ENCODE data around the gene GKN2.

GKN2 gene

DNA sequence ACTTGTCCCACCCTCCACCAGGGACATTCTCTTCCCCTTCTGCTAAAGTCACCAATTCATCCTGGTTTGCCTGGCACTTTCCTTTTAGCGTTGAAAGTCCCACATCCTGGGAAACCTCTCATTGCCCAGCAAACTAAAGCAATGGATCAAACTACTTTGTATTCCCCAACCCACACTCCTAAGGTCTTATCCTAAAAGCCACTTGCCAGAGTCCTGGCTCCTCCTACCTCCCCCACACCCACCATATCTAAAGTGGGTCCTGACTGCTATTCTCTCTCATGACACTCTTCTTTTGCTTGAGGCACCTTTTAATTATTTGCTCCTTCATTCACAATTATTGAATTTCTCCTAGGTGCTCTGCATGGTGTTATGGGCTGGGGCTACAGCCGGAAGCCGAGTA is 40.6 kb downstream of the GKN2 start:
- H3K9me3 ChIP-seq (ENCODE audit: control insufficient read depth in 5 of 5, low read length in 5 of 5): no peaks in the 10 kb centered on the region
- no peak overlapping the region for H3K9ac ChIP-seq (ENCODE audit: low read length in 5 of 5)
- no peak overlapping the region for H3K27ac ChIP-seq (ENCODE audit: low read depth, low read length)
- no peak overlapping the region for H3K4me3 ChIP-seq (ENCODE audit: low read depth in 1 of 5, low read length in 5 of 5)
- no peaks in the 10 kb centered on the region for H3K36me3 ChIP-seq (ENCODE audit: control insufficient read depth in 5 of 5, insufficient read depth in 5 of 5, low read length in 5 of 5)
- peaks cover 2 to 12% (median 11%) of the 10 kb centered on the region in 5 donors for H3K4me1 ChIP-seq (ENCODE audit: control insufficient read depth in 5 of 5, insufficient read depth in 5 of 5, low read length in 5 of 5)
- no peaks in the 10 kb centered on the region for H3K27me3 ChIP-seq (ENCODE audit: control insufficient read depth in 5 of 5, insufficient read depth in 4 of 5, low read length in 5 of 5)

DNA sequence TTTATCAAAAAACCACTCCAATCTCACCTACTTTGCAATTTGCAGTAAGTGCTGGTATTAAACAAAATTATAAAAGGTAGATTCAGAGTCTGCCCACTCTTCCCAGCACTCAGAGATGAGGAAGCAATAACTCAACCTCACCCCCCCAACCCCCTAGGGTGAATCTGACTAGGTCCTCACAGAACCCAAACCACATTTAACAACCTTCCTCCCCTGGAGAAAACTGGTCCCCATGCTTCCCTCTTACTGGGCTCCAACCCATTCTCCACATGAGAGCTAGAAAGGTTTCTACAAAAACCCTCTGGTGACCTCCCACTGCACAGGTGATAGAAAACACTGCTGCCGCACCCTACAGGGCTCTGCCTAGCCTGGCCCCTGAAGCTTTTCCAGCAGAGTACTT is 41.0 kb downstream of the GKN2 start:
- Histone ChIP-seq H3K36me3 (ENCODE audit: control insufficient read depth in 5 of 5, insufficient read depth in 5 of 5, low read length in 5 of 5) (no peaks in the 10 kb centered on the region), H3K27ac (ENCODE audit: low read depth, low read length) (no peak overlapping the region), H3K9me3 (ENCODE audit: control insufficient read depth in 5 of 5, low read length in 5 of 5) (no peaks in the 10 kb centered on the region), H3K4me1 (ENCODE audit: control insufficient read depth in 5 of 5, insufficient read depth in 5 of 5, low read length in 5 of 5) (peaks cover 2 to 12% (median 11%) of the 10 kb centered on the region in 5 donors), H3K27me3 (ENCODE audit: control insufficient read depth in 5 of 5, insufficient read depth in 4 of 5, low read length in 5 of 5) (no peaks in the 10 kb centered on the region), H3K9ac (ENCODE audit: low read length in 5 of 5) (no peak overlapping the region), H3K4me3 (ENCODE audit: low read depth in 1 of 5, low read length in 5 of 5) (no peak overlapping the region)

DNA sequence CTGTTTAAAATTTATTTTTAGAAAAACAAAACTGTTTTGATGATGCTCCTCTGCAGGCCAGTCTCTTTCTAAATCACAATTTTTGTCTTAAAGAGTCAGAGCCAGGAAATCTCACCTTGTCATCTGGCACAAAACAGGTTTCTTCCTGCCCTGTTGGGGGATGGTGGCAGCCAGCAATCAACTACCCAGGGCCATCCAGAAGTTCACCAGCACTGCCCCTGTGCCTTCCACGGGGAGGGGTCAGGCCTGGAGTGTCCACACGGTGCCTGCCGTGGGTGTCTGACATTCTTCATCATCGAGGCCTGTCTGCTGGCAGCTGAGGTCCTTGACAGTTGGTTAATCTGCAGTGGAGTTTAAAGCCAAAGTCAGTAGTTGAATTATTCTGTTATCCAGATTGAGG is 41.4 kb downstream of the GKN2 start:
- Histone ChIP-seq H3K36me3 (ENCODE audit: control insufficient read depth in 5 of 5, insufficient read depth in 5 of 5, low read length in 5 of 5) (no peaks in the 10 kb centered on the region), H3K27me3 (ENCODE audit: control insufficient read depth in 5 of 5, insufficient read depth in 4 of 5, low read length in 5 of 5) (no peaks in the 10 kb centered on the region), H3K27ac (ENCODE audit: low read depth, low read length) (no peak overlapping the region), H3K9me3 (ENCODE audit: control insufficient read depth in 5 of 5, low read length in 5 of 5) (no peaks in the 10 kb centered on the region), H3K4me1 (ENCODE audit: control insufficient read depth in 5 of 5, insufficient read depth in 5 of 5, low read length in 5 of 5) (peaks cover 2 to 12% (median 10%) of the 10 kb centered on the region in 5 donors), H3K9ac (ENCODE audit: low read length in 5 of 5) (no peak overlapping the region), H3K4me3 (ENCODE audit: low read depth in 1 of 5, low read length in 5 of 5) (no peak overlapping the region)

DNA sequence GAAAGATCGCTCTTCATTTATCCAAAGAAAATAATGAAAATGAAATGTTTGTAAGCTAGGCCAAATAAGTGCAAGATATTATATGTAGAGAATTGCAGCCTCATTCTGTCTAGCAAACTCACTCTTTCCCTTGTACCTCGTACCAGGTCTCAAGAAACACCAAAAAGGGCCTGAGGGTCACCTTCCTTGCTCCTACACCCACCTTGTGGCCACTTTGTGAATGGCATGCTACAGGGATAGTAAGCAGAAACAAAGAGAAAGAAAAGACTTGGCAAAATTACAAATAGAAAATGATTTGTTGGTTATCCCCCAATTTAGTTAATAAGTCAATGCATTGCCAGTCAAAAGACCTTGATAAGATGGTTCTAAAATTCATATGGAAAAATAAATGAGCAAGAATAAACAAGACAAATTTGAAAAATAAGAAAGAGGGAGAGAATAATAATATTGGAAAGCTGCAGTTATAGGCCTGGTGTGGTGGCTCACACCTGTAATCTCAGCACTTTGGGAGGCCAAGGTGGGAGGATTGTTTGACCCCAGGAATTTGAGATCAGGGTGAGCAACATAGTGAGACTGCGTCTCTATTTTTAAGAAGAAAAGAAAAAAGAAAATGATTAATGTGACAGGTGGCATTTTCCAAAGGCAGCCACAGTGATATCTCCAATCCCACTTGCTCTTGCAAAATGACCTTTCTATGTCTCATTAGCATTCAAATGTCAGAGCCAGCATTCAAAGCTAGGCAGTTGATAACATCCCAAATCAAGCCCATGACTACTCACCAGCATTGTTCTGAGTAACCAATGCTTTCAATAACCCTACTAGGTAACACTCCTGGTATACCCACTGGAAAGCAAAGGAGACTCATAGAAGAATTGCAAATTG is 42.7 kb downstream of the GKN2 start:
- H3K27ac ChIP-seq (ENCODE audit: low read depth, low read length): no peak overlapping the region

DNA sequence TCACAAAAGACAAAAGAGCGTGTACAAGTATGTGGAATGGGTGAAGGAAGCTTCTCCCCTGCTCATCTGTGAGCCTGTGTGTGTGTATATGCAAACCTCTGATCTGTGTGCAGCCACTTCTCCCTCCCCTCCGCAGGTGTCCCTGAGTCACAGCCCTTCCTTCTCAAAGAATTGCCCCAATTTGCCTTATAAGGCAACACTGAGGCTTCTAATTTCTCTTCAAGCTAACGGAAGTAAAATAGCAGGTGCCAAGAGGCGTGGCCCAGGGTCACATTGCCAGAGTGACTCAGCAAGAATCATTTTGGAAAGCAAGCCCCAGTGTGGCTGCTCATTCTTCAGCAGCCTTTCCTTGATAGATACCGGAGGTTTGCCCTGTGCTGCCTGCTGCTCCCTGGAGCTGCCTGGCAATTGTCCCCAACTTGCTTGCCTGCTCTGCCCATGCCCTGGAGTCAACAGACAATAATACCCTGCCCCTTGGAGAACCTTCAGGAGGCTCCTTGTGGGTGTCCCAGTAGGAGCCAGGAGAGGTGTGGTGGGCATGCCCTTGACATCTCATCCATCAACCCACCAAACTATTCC is 44.2 kb downstream of the GKN2 start:
- peak overlapping the region in 3 of 5 donors; percentile 35 to 55 (median 38) for H3K4me3 ChIP-seq (ENCODE audit: low read depth in 1 of 5, low read length in 5 of 5)
- peaks cover 0 to 2% (median 0%) of the 10 kb centered on the region in 5 donors for H3K9me3 ChIP-seq (ENCODE audit: control insufficient read depth in 5 of 5, low read length in 5 of 5)
- H3K4me1 ChIP-seq (ENCODE audit: control insufficient read depth in 5 of 5, insufficient read depth in 5 of 5, low read length in 5 of 5): peaks cover 2 to 12% (median 10%) of the 10 kb centered on the region in 5 donors
- H3K9ac ChIP-seq (ENCODE audit: low read length in 5 of 5): no peak overlapping the region
- no peak overlapping the region for H3K27ac ChIP-seq (ENCODE audit: low read depth, low read length)
- H3K36me3 ChIP-seq (ENCODE audit: control insufficient read depth in 5 of 5, insufficient read depth in 5 of 5, low read length in 5 of 5): no peaks in the 10 kb centered on the region
- no peaks in the 10 kb centered on the region for H3K27me3 ChIP-seq (ENCODE audit: control insufficient read depth in 5 of 5, insufficient read depth in 4 of 5, low read length in 5 of 5)

More for the DNA sequence above, 42.7 kb downstream of the GKN2 start:
- Histone ChIP-seq H3K4me3 (ENCODE audit: low read depth in 1 of 5, low read length in 5 of 5) (no peak overlapping the region), H3K36me3 (ENCODE audit: control insufficient read depth in 5 of 5, insufficient read depth in 5 of 5, low read length in 5 of 5) (no peaks in the 10 kb centered on the region), H3K27me3 (ENCODE audit: control insufficient read depth in 5 of 5, insufficient read depth in 4 of 5, low read length in 5 of 5) (no peaks in the 10 kb centered on the region), H3K4me1 (ENCODE audit: control insufficient read depth in 5 of 5, insufficient read depth in 5 of 5, low read length in 5 of 5) (peaks cover 2 to 12% (median 10%) of the 10 kb centered on the region in 5 donors), H3K9ac (ENCODE audit: low read length in 5 of 5) (no peak overlapping the region), H3K9me3 (ENCODE audit: control insufficient read depth in 5 of 5, low read length in 5 of 5) (no peaks in the 10 kb centered on the region)

DNA sequence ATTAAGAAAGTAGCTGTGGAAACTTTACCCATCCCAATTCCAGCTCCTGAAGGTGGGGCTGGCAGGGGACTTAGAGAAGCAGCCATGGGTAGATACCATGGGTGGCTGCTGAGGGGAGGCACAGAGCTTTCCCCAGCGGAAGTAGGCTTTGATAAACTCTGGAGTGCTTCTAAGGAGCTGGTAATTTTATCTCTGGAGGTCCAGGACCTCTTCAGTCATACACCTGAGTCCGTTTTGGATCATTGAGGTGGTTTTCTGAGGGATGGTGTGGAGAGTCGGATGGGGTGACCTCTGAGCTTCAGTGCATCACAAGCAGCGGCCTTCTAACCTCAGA is 44.8 kb downstream of the GKN2 start:
- H3K9ac ChIP-seq (ENCODE audit: low read length in 5 of 5): no peak overlapping the region
- no peaks in the 10 kb centered on the region for H3K36me3 ChIP-seq (ENCODE audit: control insufficient read depth in 5 of 5, insufficient read depth in 5 of 5, low read length in 5 of 5)
- H3K4me3 ChIP-seq (ENCODE audit: low read depth in 1 of 5, low read length in 5 of 5): no peak overlapping the region
- H3K27me3 ChIP-seq (ENCODE audit: control insufficient read depth in 5 of 5, insufficient read depth in 4 of 5, low read length in 5 of 5): no peaks in the 10 kb centered on the region
- H3K9me3 ChIP-seq (ENCODE audit: control insufficient read depth in 5 of 5, low read length in 5 of 5): peaks cover 0 to 2% (median 0%) of the 10 kb centered on the region in 5 donors
- H3K4me1 ChIP-seq (ENCODE audit: control insufficient read depth in 5 of 5, insufficient read depth in 5 of 5, low read length in 5 of 5): peaks cover 2 to 12% (median 10%) of the 10 kb centered on the region in 5 donors
- H3K27ac ChIP-seq (ENCODE audit: low read depth, low read length): no peak overlapping the region

DNA sequence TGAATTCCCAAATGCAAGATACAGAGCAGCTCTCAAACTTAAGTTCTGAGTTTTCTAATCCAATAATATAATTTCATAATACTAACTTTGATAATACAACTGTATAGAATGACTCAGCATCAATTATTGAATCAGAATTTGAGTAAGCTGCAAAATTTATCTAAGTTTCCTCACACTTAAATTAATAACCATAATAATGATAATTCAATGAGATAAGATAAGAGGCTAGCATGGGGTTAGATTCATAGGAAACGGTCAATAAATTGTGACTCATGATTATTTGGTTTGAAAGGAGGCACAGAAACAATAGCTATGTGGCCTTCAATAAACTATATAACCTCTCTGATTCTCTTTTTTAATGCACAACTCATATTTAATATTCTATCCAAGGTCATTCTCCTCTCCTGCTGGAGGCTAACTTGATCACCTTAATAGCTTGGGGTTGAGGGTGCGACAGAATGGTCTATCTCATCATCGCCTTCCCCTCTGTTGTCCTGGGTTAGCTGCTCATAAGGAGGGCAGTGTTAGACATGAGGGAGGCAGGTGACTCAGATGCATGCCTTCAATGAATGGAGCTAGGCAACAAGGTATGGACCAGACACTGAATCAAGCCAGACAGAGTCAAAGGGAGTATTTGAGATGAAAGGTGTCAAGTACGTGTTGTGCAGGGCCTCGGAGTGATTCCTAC is 45.3 kb downstream of the GKN2 start:
- Histone ChIP-seq H3K27ac (ENCODE audit: low read depth, low read length) (no peak overlapping the region), H3K4me3 (ENCODE audit: low read depth in 1 of 5, low read length in 5 of 5) (no peak overlapping the region)

DNA sequence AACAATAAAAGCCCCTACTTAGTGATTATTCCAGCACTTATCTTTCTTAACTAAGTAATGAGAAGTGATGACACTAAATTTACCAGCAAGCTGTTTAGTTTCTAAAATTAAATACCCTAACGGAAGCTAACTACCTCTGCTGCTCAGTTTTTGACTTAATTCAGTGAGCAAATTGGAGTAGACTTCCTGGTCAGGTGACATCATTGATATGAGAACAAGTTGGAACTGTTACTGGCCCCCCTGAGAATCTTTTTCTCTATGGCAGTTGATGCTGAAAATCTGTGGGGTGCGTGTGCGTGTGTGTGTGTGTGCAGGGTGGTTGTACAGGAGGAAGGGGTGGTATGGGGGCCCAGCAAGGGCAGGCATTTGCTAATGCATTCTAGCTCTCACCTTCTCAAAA is 46.0 kb downstream of the GKN2 start:
- Histone ChIP-seq H3K4me3 (ENCODE audit: low read depth in 1 of 5, low read length in 5 of 5) (no peak overlapping the region), H3K9me3 (ENCODE audit: control insufficient read depth in 5 of 5, low read length in 5 of 5) (peaks cover 0 to 2% (median 0%) of the 10 kb centered on the region in 5 donors), H3K4me1 (ENCODE audit: control insufficient read depth in 5 of 5, insufficient read depth in 5 of 5, low read length in 5 of 5) (peaks cover 2 to 12% (median 10%) of the 10 kb centered on the region in 5 donors), H3K27me3 (ENCODE audit: control insufficient read depth in 5 of 5, insufficient read depth in 4 of 5, low read length in 5 of 5) (no peaks in the 10 kb centered on the region), H3K9ac (ENCODE audit: low read length in 5 of 5) (no peak overlapping the region), H3K36me3 (ENCODE audit: control insufficient read depth in 5 of 5, insufficient read depth in 5 of 5, low read length in 5 of 5) (no peaks in the 10 kb centered on the region), H3K27ac (ENCODE audit: low read depth, low read length) (no peak overlapping the region)

More for the DNA sequence above, 45.3 kb downstream of the GKN2 start:
- Histone ChIP-seq H3K4me1 (ENCODE audit: control insufficient read depth in 5 of 5, insufficient read depth in 5 of 5, low read length in 5 of 5) (peaks cover 2 to 12% (median 10%) of the 10 kb centered on the region in 5 donors), H3K27me3 (ENCODE audit: control insufficient read depth in 5 of 5, insufficient read depth in 4 of 5, low read length in 5 of 5) (no peaks in the 10 kb centered on the region), H3K9ac (ENCODE audit: low read length in 5 of 5) (no peak overlapping the region), H3K36me3 (ENCODE audit: control insufficient read depth in 5 of 5, insufficient read depth in 5 of 5, low read length in 5 of 5) (no peaks in the 10 kb centered on the region), H3K9me3 (ENCODE audit: control insufficient read depth in 5 of 5, low read length in 5 of 5) (peaks cover 0 to 2% (median 0%) of the 10 kb centered on the region in 5 donors)

DNA sequence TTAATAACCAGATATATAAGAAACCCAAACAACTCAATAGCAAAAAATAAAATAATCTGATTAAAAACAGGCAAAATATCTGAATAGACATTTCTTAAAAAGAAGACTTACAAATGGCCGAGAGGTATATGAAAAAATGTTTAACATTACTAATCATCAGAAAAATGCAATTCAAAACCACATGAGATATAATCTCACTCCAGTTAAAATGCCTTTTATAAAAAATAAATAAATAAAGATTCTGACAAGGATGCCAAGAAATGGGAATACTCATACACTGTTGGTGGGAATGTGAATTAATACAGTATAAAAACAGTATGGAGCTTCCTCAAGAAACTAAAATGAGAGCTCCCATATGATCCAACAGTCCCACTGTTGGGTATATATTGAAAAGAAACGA is 47.6 kb downstream of the GKN2 start:
- H3K9me3 ChIP-seq (ENCODE audit: control insufficient read depth in 5 of 5, low read length in 5 of 5): peaks cover 0 to 11% (median 9%) of the 10 kb centered on the region in 5 donors
- no peak overlapping the region for H3K27ac ChIP-seq (ENCODE audit: low read depth, low read length)
- peaks cover 2 to 12% (median 10%) of the 10 kb centered on the region in 5 donors for H3K4me1 ChIP-seq (ENCODE audit: control insufficient read depth in 5 of 5, insufficient read depth in 5 of 5, low read length in 5 of 5)
- H3K4me3 ChIP-seq (ENCODE audit: low read depth in 1 of 5, low read length in 5 of 5): no peak overlapping the region
- H3K9ac ChIP-seq (ENCODE audit: low read length in 5 of 5): no peak overlapping the region
- no peaks in the 10 kb centered on the region for H3K27me3 ChIP-seq (ENCODE audit: control insufficient read depth in 5 of 5, insufficient read depth in 4 of 5, low read length in 5 of 5)
- no peaks in the 10 kb centered on the region for H3K36me3 ChIP-seq (ENCODE audit: control insufficient read depth in 5 of 5, insufficient read depth in 5 of 5, low read length in 5 of 5)

DNA sequence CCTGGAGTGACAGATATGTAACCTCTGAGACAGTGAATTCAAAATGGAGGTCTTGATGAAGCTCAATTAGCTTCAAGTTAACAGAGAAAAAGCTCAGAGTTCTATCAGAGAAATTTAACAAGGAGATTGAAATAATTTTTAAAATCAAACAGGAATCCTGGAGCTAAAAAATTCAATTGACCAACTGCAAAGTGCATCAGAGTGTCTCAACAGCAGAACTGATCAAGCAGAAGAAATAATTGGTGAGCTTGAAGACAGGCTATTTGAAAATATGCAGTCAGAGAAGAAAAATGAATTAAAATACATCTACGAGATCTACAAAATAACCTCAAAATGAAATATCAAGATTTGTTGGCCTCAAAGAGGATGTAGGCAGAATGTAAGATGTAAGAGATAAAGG is 51.1 kb downstream of the GKN2 start:
- Histone ChIP-seq H3K27me3 (ENCODE audit: control insufficient read depth in 5 of 5, insufficient read depth in 4 of 5, low read length in 5 of 5) (no peaks in the 10 kb centered on the region), H3K9me3 (ENCODE audit: control insufficient read depth in 5 of 5, low read length in 5 of 5) (peaks cover 0 to 11% (median 9%) of the 10 kb centered on the region in 5 donors), H3K27ac (ENCODE audit: low read depth, low read length) (no peak overlapping the region), H3K36me3 (ENCODE audit: control insufficient read depth in 5 of 5, insufficient read depth in 5 of 5, low read length in 5 of 5) (no peaks in the 10 kb centered on the region), H3K4me3 (ENCODE audit: low read depth in 1 of 5, low read length in 5 of 5) (no peak overlapping the region), H3K9ac (ENCODE audit: low read length in 5 of 5) (no peak overlapping the region), H3K4me1 (ENCODE audit: control insufficient read depth in 5 of 5, insufficient read depth in 5 of 5, low read length in 5 of 5) (no peaks in the 10 kb centered on the region)

Data from subcutaneous abdominal adipose tissue (tissue), 5 donors.